Endothelial cell of umbilical vein (primary cell): ENCODE results near the gene IRF9. TPM values are rescaled to one million over a fixed set of nuclear protein-coding genes. Genes with fewer than 3 reads are reported as not detected.

ENCODE experiments used
- BruUV-seq: library from RNA; stranded (reverse); fragments of 400-500 nt; replicated peaks from 2 replicates; lab custom pipeline; 2021; lab: Mats Ljungman, UMichigan
- CTCF ChIA-PET: fragments of 300-600, 350-600 bp; sonication (Branson Sonifier 250); formaldehyde crosslinking; loops from one replicate; lab custom pipeline; 2021; ENCODE audit warnings: antibody characterized with exemption, inconsistent platforms; lab: Charles Lee
- POLR2A ChIA-PET: fragments of 300-600, 350-600 bp; sonication (Branson Sonifier 250); formaldehyde crosslinking; loops from one replicate; lab custom pipeline; 2021; ENCODE audit warnings: antibody characterized with exemption, inconsistent platforms; lab: Charles Lee
- DNase-seq: peaks from one replicate; pipeline ENCODE4 v3.0.0-alpha.2; 2011; ENCODE audit warnings: low read depth, low spot score
- FAIRE-seq: peaks from 2 replicates; lab custom pipeline; 2011; peaks lifted over from hg19 to GRCh38; lab: Jason Lieb, UNC
- H2AFZ ChIP-seq: 2 replicates; pipeline ENCODE4 v1.6.0; 2012; ENCODE audit warnings: low read depth, low read length, control low read depth, inconsistent platforms
- H3K27ac ChIP-seq: 2 replicates; pipeline ENCODE4 v1.5.1; 2011; ENCODE audit warnings: low read depth, mild to moderate bottlenecking, control low read depth, low read length, moderate library complexity; ENCODE audit not compliant: insufficient read depth
- H3K27me3 ChIP-seq, 2 experiments: 2 replicates each; pipeline versions ENCODE4 v1.6.0 to v1.6.1; 2011; ENCODE audit warnings: low read length in 2 of 2, mixed read lengths in 1 of 2; ENCODE audit not compliant: control insufficient read depth in 2 of 2, insufficient read depth in 2 of 2
- H3K36me3 ChIP-seq, 2 experiments: 2 replicates in 1 of 2; 3 replicates in 1 of 2; pipeline ENCODE4 v1.5.1; 2011; ENCODE audit warnings: low read length in 2 of 2, mild to moderate bottlenecking in 1 of 2, moderate library complexity in 1 of 2; ENCODE audit not compliant: control insufficient read depth in 2 of 2, insufficient read depth in 2 of 2; ENCODE audit errors: extremely low read depth in 1 of 2
- H3K4me1 ChIP-seq: 3 replicates; pipeline ENCODE4 v1.5.1; 2011; ENCODE audit warnings: mild to moderate bottlenecking, low read length; ENCODE audit not compliant: control insufficient read depth, insufficient read depth; ENCODE audit errors: extremely low read depth
- H3K4me2 ChIP-seq: 2 replicates; pipeline ENCODE4 v1.6.1; 2011; ENCODE audit warnings: low read length, control low read depth, mixed read lengths; ENCODE audit not compliant: insufficient read depth
- H3K4me3 ChIP-seq, 3 experiments: fragments of 200-600 bp in 1 of 3; sonication (generic), shearing (Covaris generic) in 1 of 3; replicated peaks in 1 of 3; 2 replicates each; pipeline ENCODE4 v1.5.1; 2011 to 2016; ENCODE audit warnings: control low read depth in 3 of 3, low read length in 3 of 3, mild to moderate bottlenecking in 2 of 3, inconsistent platforms in 1 of 3, low read depth in 1 of 3, moderate library complexity in 1 of 3; ENCODE audit not compliant: insufficient read depth in 1 of 3
- H3K79me2 ChIP-seq: 2 replicates; pipeline ENCODE4 v1.6.0; 2012; ENCODE audit warnings: low read length, inconsistent platforms; ENCODE audit not compliant: control insufficient read depth, insufficient read depth
- H3K9ac ChIP-seq: replicated peaks from 2 replicates; pipeline ENCODE3; 2011; ENCODE audit warnings: low read length, control low read depth; ENCODE audit not compliant: insufficient read depth; ENCODE audit errors: extremely low read depth
- H3K9me1 ChIP-seq: replicated peaks from 3 replicates; pipeline ENCODE4 v1.6.0; 2011; ENCODE audit warnings: mild to moderate bottlenecking, low read length; ENCODE audit not compliant: control insufficient read depth, insufficient read depth; ENCODE audit errors: extremely low read depth
- H3K9me3 ChIP-seq: replicated peaks from 2 replicates; pipeline ENCODE4 v1.5.1; 2012; ENCODE audit warnings: low read length, inconsistent platforms; ENCODE audit not compliant: control insufficient read depth, insufficient read depth
- H4K20me1 ChIP-seq: replicated peaks from 2 replicates; pipeline ENCODE3; 2011; ENCODE audit warnings: mild to moderate bottlenecking, low read length; ENCODE audit not compliant: control insufficient read depth, insufficient read depth; ENCODE audit errors: extremely low read depth
- EZH2 ChIP-seq: IDR thresholded peaks from 2 replicates; pipeline ENCODE4 v1.6.1; 2012; ENCODE audit warnings: borderline replicate concordance, low read depth, mild to moderate bottlenecking, moderate library complexity, low read length, inconsistent platforms; ENCODE audit not compliant: severe bottlenecking
- FOS ChIP-seq: IDR thresholded peaks from 2 replicates; pipeline ENCODE4 v1.6.1; 2011; ENCODE audit warnings: mild to moderate bottlenecking, low read length, moderate library complexity, borderline replicate concordance; ENCODE audit not compliant: insufficient read depth
- GATA2 ChIP-seq: IDR thresholded peaks from 2 replicates; pipeline ENCODE4 v1.7.0; 2011; ENCODE audit warnings: low read depth, mild to moderate bottlenecking, moderate library complexity, mixed read lengths, low read length; ENCODE audit not compliant: insufficient read length, insufficient read depth
- JUN ChIP-seq: IDR thresholded peaks from 2 replicates; pipeline ENCODE4 v1.6.1; 2011; ENCODE audit warnings: borderline replicate concordance, low read depth; ENCODE audit not compliant: insufficient read length, insufficient read depth
- MYC ChIP-seq: IDR thresholded peaks from one replicate; pipeline ENCODE4 v1.6.1; 2011; ENCODE audit warnings: mild to moderate bottlenecking, low read depth, low read length
- POLR2A ChIP-seq: IDR thresholded peaks from 2 replicates; pipeline ENCODE4 v1.6.1; 2012; ENCODE audit warnings: low read depth, mild to moderate bottlenecking, control low read depth, low read length
- POLR2AphosphoS5 ChIP-seq: IDR thresholded peaks from 2 replicates; pipeline ENCODE4 v1.6.1; 2012; ENCODE audit warnings: low read depth, mild to moderate bottlenecking, control low read depth, low read length, moderate library complexity; ENCODE audit not compliant: insufficient read depth
- dilution Hi-C: fragments of 300-500 bp; cut with MboI; formaldehyde crosslinking; loops from one replicate; pipeline ENCODE4 v1.15.0; 2019; ENCODE audit warnings: low sequenced_read_pairs; ENCODE audit not compliant: extremely low pct_ligation_motif_present
- intact Hi-C: fragments of 100-400 bp; cut with micrococcal nuclease; formaldehyde crosslinking; loops from one replicate; pipeline ENCODE4 v1.10.0; 2022
- polyA plus RNA-seq, 4 experiments: library from polyadenylated mRNA; depleted of rRNA in 3 of 4; stranded (reverse) in 3 of 4; unstranded in 1 of 4; fragments of >200 nt; gene quantifications; 2 replicates each; pipeline versions ENCODE4 v1.2.1 to v1.2.3, GENCODE V29; 2011 to 2012; ENCODE audit warnings: missing spikeins in 1 of 4
- total RNA-seq: library from RNA; stranded (reverse); gene quantifications from 2 replicates; pipeline ENCODE4 v1.2.3, GENCODE V29; 2021
- TF ChIP-seq, protein P1 (sequence below): IDR thresholded peaks from 2 replicates; pipeline ENCODE4 v1.6.1; 2011; ENCODE audit not compliant: insufficient read depth, insufficient read length
- TF ChIP-seq, protein P2 (sequence below), 2 donors: IDR thresholded peaks; 1 replicate in 1 of 2; 2 replicates in 1 of 2; pipeline ENCODE4 v1.5.1; 2011; ENCODE audit warnings: low read length in 2 of 2, mild to moderate bottlenecking in 2 of 2, moderate library complexity in 2 of 2, control low read depth in 1 of 2, inconsistent platforms in 1 of 2, low read depth in 1 of 2; ENCODE audit not compliant: insufficient read depth in 1 of 2; ENCODE audit errors: extremely low read depth in 1 of 2

IRF9 gene
- total and polyA plus RNA-seq, 2 donors (not counting 3 experiments of a cell fraction or from before 2014, with no cell fraction given), result 44.6 to 46.1 TPM

DNA sequence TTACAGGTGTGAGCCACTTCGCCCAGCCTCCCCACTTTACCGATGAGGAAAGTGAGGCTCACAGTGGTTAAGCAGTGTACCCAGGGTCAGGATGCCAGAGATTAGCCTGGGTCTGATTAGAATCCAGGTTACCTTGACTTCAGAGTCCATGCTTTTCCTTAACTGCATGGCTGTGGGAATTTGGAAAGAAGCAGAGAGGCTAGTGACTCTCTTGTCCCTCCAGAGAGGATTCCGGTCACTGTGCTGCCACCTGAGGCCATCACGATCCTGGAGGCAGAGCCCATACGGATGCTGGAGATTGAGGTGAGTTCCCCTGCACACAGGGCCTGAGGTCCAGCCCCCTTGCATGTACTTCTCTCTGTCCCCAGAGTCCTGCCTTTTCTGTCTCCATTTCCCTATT lies 15.5 kb downstream of the IRF9 start:
- Histone ChIP-seq H3K9me3 (no peaks in the 10 kb centered on the region), H4K20me1 (no peaks in the 10 kb centered on the region), H3K9me1 (no peaks in the 10 kb centered on the region), H3K36me3 (peaks cover 0 to 18% of the 10 kb centered on the region in 2 experiments), H3K79me2 (no peaks in the 10 kb centered on the region), H3K27me3 (no peaks in the 10 kb centered on the region), H3K4me2 (no peak overlapping the region), H3K4me3 (no peak overlapping the region), H3K4me1 (peaks cover 3% of the 10 kb centered on the region), H3K9ac (no peak overlapping the region), H2AFZ (no peak overlapping the region), H3K27ac (no peak overlapping the region)
- no TSS peak for BruUV-seq
- FAIRE-seq, result no peak
- intact Hi-C loops, result no loop called here
- TF ChIP-seq GATA2 (no peak), POLR2A (no peak), EZH2 (no peak), FOS (no peak), JUN (no peak), MYC (no peak), POLR2AphosphoS5 (no peak)
- TF ChIP-seq, protein P1, sequence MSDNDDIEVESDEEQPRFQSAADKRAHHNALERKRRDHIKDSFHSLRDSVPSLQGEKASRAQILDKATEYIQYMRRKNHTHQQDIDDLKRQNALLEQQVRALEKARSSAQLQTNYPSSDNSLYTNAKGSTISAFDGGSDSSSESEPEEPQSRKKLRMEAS, result no peak
- TF ChIP-seq, protein P2, sequence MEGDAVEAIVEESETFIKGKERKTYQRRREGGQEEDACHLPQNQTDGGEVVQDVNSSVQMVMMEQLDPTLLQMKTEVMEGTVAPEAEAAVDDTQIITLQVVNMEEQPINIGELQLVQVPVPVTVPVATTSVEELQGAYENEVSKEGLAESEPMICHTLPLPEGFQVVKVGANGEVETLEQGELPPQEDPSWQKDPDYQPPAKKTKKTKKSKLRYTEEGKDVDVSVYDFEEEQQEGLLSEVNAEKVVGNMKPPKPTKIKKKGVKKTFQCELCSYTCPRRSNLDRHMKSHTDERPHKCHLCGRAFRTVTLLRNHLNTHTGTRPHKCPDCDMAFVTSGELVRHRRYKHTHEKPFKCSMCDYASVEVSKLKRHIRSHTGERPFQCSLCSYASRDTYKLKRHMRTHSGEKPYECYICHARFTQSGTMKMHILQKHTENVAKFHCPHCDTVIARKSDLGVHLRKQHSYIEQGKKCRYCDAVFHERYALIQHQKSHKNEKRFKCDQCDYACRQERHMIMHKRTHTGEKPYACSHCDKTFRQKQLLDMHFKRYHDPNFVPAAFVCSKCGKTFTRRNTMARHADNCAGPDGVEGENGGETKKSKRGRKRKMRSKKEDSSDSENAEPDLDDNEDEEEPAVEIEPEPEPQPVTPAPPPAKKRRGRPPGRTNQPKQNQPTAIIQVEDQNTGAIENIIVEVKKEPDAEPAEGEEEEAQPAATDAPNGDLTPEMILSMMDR (IDR thresholded peaks at IDR 0.05; ENCODE audit: extremely low read depth in 1 of 2, insufficient read depth in 1 of 2, low read depth in 1 of 2, low read length in 2 of 2), result no peak
- dilution Hi-C loops, result no loop called here
- ChIA-PET CTCF (no interaction called here), POLR2A (no interaction called here)
- no peak for DNase-seq
